NB4 (cell line): ENCODE results near the gene NR6A1.

Source experiments
- CTCF ChIP-seq: IDR thresholded peaks from one replicate; pipeline ENCODE4 v1.5.1; 2012; ENCODE audit warnings: low read depth, low read length
- MAX ChIP-seq: IDR thresholded peaks from 2 replicates; pipeline ENCODE4 v1.6.1; 2011; ENCODE audit warnings: low read depth, low read length
- MYC ChIP-seq: IDR thresholded peaks from 2 replicates; pipeline ENCODE4 v1.6.1; 2011; ENCODE audit warnings: low read depth, low read length
- POLR2A ChIP-seq: IDR thresholded peaks from 2 replicates; pipeline ENCODE4 v1.6.1; 2011; ENCODE audit warnings: mild to moderate bottlenecking; ENCODE audit not compliant: insufficient read length; ENCODE audit errors: extremely low read depth

GRCh38 chr9:124626276-124626675, 144.8 kb downstream of the NR6A1 start:
- TF ChIP-seq CTCF: no peak
- TF ChIP-seq POLR2A: no peak
- TF ChIP-seq MAX: no peak
- TF ChIP-seq MYC: no peak
